Measurements from ENCODE around the gene NDUFAF4. TPM values are rescaled to one million over a fixed set of nuclear protein-coding genes. Genes with fewer than 3 reads are reported as not detected.

Gene NDUFAF4
- total RNA-seq, 1 experiment from 2014 or later = 50.2 TPM

- no peak for DNase-seq (ENCODE audit: low spot score)
These were observed 48.1 kb downstream of the NDUFAF4 start for GRCh38 chr6:96849615-96850014.

GRCh38 chr6:96844530-96844929, 53.2 kb downstream of the NDUFAF4 start:
- DNase-seq (ENCODE audit: low spot score) = no peak

More at GRCh38 chr6:96849615-96850014, 48.1 kb downstream of the NDUFAF4 start:
- in situ Hi-C loops (cut with HindIII; ENCODE audit: low sequenced_read_pairs) = no loop called here

GRCh38 chr6:96841345-96841744, 56.3 kb downstream of the NDUFAF4 start:
- no peak for DNase-seq (ENCODE audit: low spot score)
- in situ Hi-C loops (cut with HindIII; ENCODE audit: low sequenced_read_pairs) = no loop called here

More at GRCh38 chr6:96844530-96844929, 53.2 kb downstream of the NDUFAF4 start:
- in situ Hi-C loops (cut with HindIII; ENCODE audit: low sequenced_read_pairs) = no loop called here

Other genes with a start within 250 kb of the NDUFAF4 start
- not detected in 2 replicates for gene GPR63, start 60.4 kb downstream of the NDUFAF4 start, total RNA-seq (2014; rRNA removed; shearing (Covaris generic))
- gene KLHL32, start 26.8 kb upstream of the NDUFAF4 start, total RNA-seq (2014; rRNA removed; shearing (Covaris generic)) = not detected in 2 replicates